Naive B cell (primary cell): ENCODE data around the gene NPAS3. TPM values are rescaled to one million over a fixed set of nuclear protein-coding genes. Genes with fewer than 3 reads are reported as not detected.

ENCODE experiments used
- ATAC-seq, 2 donors: fragments of 150-1000 bp; cut with Tn5 transposase; 2 replicates each; pipeline ENCODE4 v1.10.0; 2021; ENCODE audit warnings: low read depth in 2 of 2, mild to moderate bottlenecking in 2 of 2, moderate library complexity in 2 of 2
- DNase-seq: peaks from one replicate; pipeline ENCODE4 v3.0.0; 2022
- H3K27ac Mint-ChIP-seq, 6 donors: one replicate each; pipeline ENCODE4 v1.8.0; 2020 to 2022; ENCODE audit warnings: mild to moderate bottlenecking in 6 of 6, mixed read lengths in 6 of 6, moderate library complexity in 5 of 6, inconsistent platforms in 2 of 6
- H3K27me3 Mint-ChIP-seq, 3 donors: one replicate each; pipeline ENCODE4 v1.8.0; 2021 to 2022; ENCODE audit warnings: mixed read lengths in 3 of 3, mild to moderate bottlenecking in 1 of 3
- H3K36me3 Mint-ChIP-seq, 2 donors: one replicate each; pipeline ENCODE4 v1.8.0; 2020 to 2022; ENCODE audit warnings: mixed read lengths in 2 of 2, inconsistent platforms in 1 of 2, mild to moderate bottlenecking in 1 of 2
- H3K4me1 Mint-ChIP-seq, 3 donors: one replicate each; pipeline ENCODE4 v1.8.0; 2020 to 2022; ENCODE audit warnings: mixed read lengths in 3 of 3, inconsistent platforms in 1 of 3, mild to moderate bottlenecking in 1 of 3, moderate library complexity in 1 of 3
- H3K4me3 Mint-ChIP-seq, 8 donors: one replicate each; pipeline ENCODE4 v1.8.0; 2020 to 2022; ENCODE audit warnings: mild to moderate bottlenecking in 8 of 8, mixed read lengths in 8 of 8, moderate library complexity in 8 of 8, inconsistent platforms in 2 of 8
- H3K9me3 Mint-ChIP-seq, 7 donors: one replicate each; pipeline ENCODE4 v1.8.0; 2020 to 2022; ENCODE audit warnings: mixed read lengths in 7 of 7, mild to moderate bottlenecking in 5 of 7, inconsistent platforms in 2 of 7, moderate library complexity in 1 of 7
- polyA plus RNA-seq, 6 donors: library from polyadenylated mRNA; unstranded; fragments of 300-500 nt; fragmentation: Illumina TruSeq; gene quantifications; one replicate each; pipeline ENCODE4 v1.2.3, GENCODE V29; 2021; ENCODE audit warnings: low read depth in 6 of 6

Gene NPAS3
- polyA plus RNA-seq, 6 donors from 2014 or later = not detected

- H3K36me3 Mint-ChIP-seq = no peaks in the 10 kb centered on the region
- ATAC-seq = no peak
- H3K9me3 Mint-ChIP-seq = no peaks in the 10 kb centered on the region
- H3K27ac Mint-ChIP-seq = no peak overlapping the region
- H3K27me3 Mint-ChIP-seq = no peaks in the 10 kb centered on the region
- DNase-seq = no peak
- H3K4me1 Mint-ChIP-seq = peaks cover 0 to 10% (median 0%) of the 10 kb centered on the region in 3 donors
- H3K4me3 Mint-ChIP-seq = no peak overlapping the region
Measured at GRCh38 chr14:33488582-33488981, 549.9 kb downstream of the NPAS3 start.

GRCh38 chr14:33490555-33490954 lies 551.9 kb downstream of the NPAS3 start:
- no peaks in the 10 kb centered on the region for H3K36me3 Mint-ChIP-seq
- peaks cover 0 to 2% (median 0%) of the 10 kb centered on the region in 3 donors for H3K27me3 Mint-ChIP-seq
- H3K27ac Mint-ChIP-seq = no peak overlapping the region
- no peak for ATAC-seq
- no peaks in the 10 kb centered on the region for H3K4me1 Mint-ChIP-seq
- no peak overlapping the region for H3K4me3 Mint-ChIP-seq
- no peak for DNase-seq
- H3K9me3 Mint-ChIP-seq = peaks cover 0 to 14% (median 4%) of the 10 kb centered on the region in 7 donors

- Mint-ChIP-seq H3K4me3 (no peak overlapping the region), H3K9me3 (peaks cover 0 to 17% (median 6%) of the 10 kb centered on the region in 7 donors)
- no peak for ATAC-seq
Measured at GRCh38 chr14:33491112-33491511, 552.4 kb downstream of the NPAS3 start.

GRCh38 chr14:33492491-33492890 lies 553.8 kb downstream of the NPAS3 start:
- ATAC-seq (no peak), DNase-seq (no peak)
- H3K27ac Mint-ChIP-seq = no peak overlapping the region
- no peaks in the 10 kb centered on the region for H3K36me3 Mint-ChIP-seq
- peaks cover 0 to 3% (median 0%) of the 10 kb centered on the region in 3 donors for H3K27me3 Mint-ChIP-seq
- H3K9me3 Mint-ChIP-seq = peaks cover 0 to 24% (median 7%) of the 10 kb centered on the region in 7 donors
- no peak overlapping the region for H3K4me3 Mint-ChIP-seq
- no peaks in the 10 kb centered on the region for H3K4me1 Mint-ChIP-seq

More at GRCh38 chr14:33491112-33491511, 552.4 kb downstream of the NPAS3 start:
- DNase-seq = no peak
- peaks cover 0 to 3% (median 0%) of the 10 kb centered on the region in 3 donors for H3K27me3 Mint-ChIP-seq
- no peak overlapping the region for H3K27ac Mint-ChIP-seq
- no peaks in the 10 kb centered on the region for H3K4me1 Mint-ChIP-seq
- H3K36me3 Mint-ChIP-seq = no peaks in the 10 kb centered on the region

- Mint-ChIP-seq H3K9me3 (peaks cover 0 to 31% (median 9%) of the 10 kb centered on the region in 7 donors), H3K27me3 (peaks cover 0 to 3% (median 0%) of the 10 kb centered on the region in 3 donors), H3K36me3 (no peaks in the 10 kb centered on the region), H3K4me3 (no peak overlapping the region), H3K4me1 (no peaks in the 10 kb centered on the region), H3K27ac (no peak overlapping the region)
- no peak for DNase-seq
- no peak for ATAC-seq
Measured at GRCh38 chr14:33493266-33493665, 554.6 kb downstream of the NPAS3 start.

- peaks cover 0 to 3% (median 0%) of the 10 kb centered on the region in 3 donors for H3K27me3 Mint-ChIP-seq
- no peak overlapping the region for H3K4me3 Mint-ChIP-seq
- no peaks in the 10 kb centered on the region for H3K4me1 Mint-ChIP-seq
- no peak overlapping the region for H3K27ac Mint-ChIP-seq
- ATAC-seq = no peak
- no peaks in the 10 kb centered on the region for H3K36me3 Mint-ChIP-seq
- H3K9me3 Mint-ChIP-seq = peaks cover 0 to 31% (median 9%) of the 10 kb centered on the region in 7 donors
- DNase-seq = no peak
Measured at GRCh38 chr14:33493990-33494389, 555.3 kb downstream of the NPAS3 start.

GRCh38 chr14:33499687-33500086 lies 561.0 kb downstream of the NPAS3 start:
- Mint-ChIP-seq H3K36me3 (no peaks in the 10 kb centered on the region), H3K9me3 (peaks cover 6 to 25% (median 10%) of the 10 kb centered on the region in 7 donors), H3K4me1 (no peaks in the 10 kb centered on the region), H3K4me3 (no peak overlapping the region), H3K27ac (peak overlapping the region in 1 of 6 donors; percentile 9), H3K27me3 (peaks cover 0 to 3% (median 0%) of the 10 kb centered on the region in 3 donors)
- ATAC-seq (no peak), DNase-seq (no peak)

- Mint-ChIP-seq H3K4me3 (no peak overlapping the region), H3K27me3 (peaks cover 0 to 8% (median 0%) of the 10 kb centered on the region in 3 donors), H3K36me3 (no peaks in the 10 kb centered on the region), H3K9me3 (peaks cover 0 to 16% (median 4%) of the 10 kb centered on the region in 7 donors), H3K27ac (no peak overlapping the region), H3K4me1 (no peaks in the 10 kb centered on the region)
- ATAC-seq (no peak), DNase-seq (no peak)
Measured at GRCh38 chr14:33504246-33505099, 565.8 kb downstream of the NPAS3 start.

- ATAC-seq (no peak), DNase-seq (no peak)
- H3K9me3 Mint-ChIP-seq = peaks cover 0 to 16% (median 4%) of the 10 kb centered on the region in 7 donors
- H3K4me3 Mint-ChIP-seq = no peak overlapping the region
- no peaks in the 10 kb centered on the region for H3K4me1 Mint-ChIP-seq
- H3K36me3 Mint-ChIP-seq = no peaks in the 10 kb centered on the region
- peaks cover 0 to 8% (median 0%) of the 10 kb centered on the region in 3 donors for H3K27me3 Mint-ChIP-seq
- H3K27ac Mint-ChIP-seq = no peak overlapping the region
Measured at GRCh38 chr14:33505266-33505962, 566.7 kb downstream of the NPAS3 start.

- no peak overlapping the region for H3K4me3 Mint-ChIP-seq
- no peak for DNase-seq
- H3K4me1 Mint-ChIP-seq = no peaks in the 10 kb centered on the region
- H3K27me3 Mint-ChIP-seq = peaks cover 0 to 8% (median 0%) of the 10 kb centered on the region in 3 donors
- H3K36me3 Mint-ChIP-seq = no peaks in the 10 kb centered on the region
- ATAC-seq = no peak
- H3K27ac Mint-ChIP-seq = no peak overlapping the region
- peaks cover 0 to 16% (median 4%) of the 10 kb centered on the region in 7 donors for H3K9me3 Mint-ChIP-seq
Measured at GRCh38 chr14:33505963-33506329, 567.3 kb downstream of the NPAS3 start.

- Mint-ChIP-seq H3K9me3 (peaks cover 0 to 9% (median 3%) of the 10 kb centered on the region in 7 donors), H3K27me3 (peaks cover 0 to 8% (median 0%) of the 10 kb centered on the region in 3 donors), H3K4me3 (no peak overlapping the region), H3K36me3 (no peaks in the 10 kb centered on the region), H3K4me1 (no peaks in the 10 kb centered on the region), H3K27ac (no peak overlapping the region)
- ATAC-seq (no peak), DNase-seq (no peak)
Measured at GRCh38 chr14:33508126-33509062, 569.7 kb downstream of the NPAS3 start.

GRCh38 chr14:33509454-33509853 lies 570.8 kb downstream of the NPAS3 start:
- peaks cover 0 to 8% (median 0%) of the 10 kb centered on the region in 3 donors for H3K27me3 Mint-ChIP-seq
- no peaks in the 10 kb centered on the region for H3K4me1 Mint-ChIP-seq
- peaks cover 0 to 9% (median 3%) of the 10 kb centered on the region in 7 donors for H3K9me3 Mint-ChIP-seq
- H3K27ac Mint-ChIP-seq = no peak overlapping the region
- no peak for ATAC-seq
- no peak for DNase-seq
- no peaks in the 10 kb centered on the region for H3K36me3 Mint-ChIP-seq
- H3K4me3 Mint-ChIP-seq = no peak overlapping the region

- Mint-ChIP-seq H3K4me3 (no peak overlapping the region), H3K36me3 (no peaks in the 10 kb centered on the region), H3K27ac (no peak overlapping the region), H3K27me3 (peaks cover 0 to 8% (median 0%) of the 10 kb centered on the region in 3 donors), H3K4me1 (no peaks in the 10 kb centered on the region), H3K9me3 (peaks cover 0 to 9% (median 2%) of the 10 kb centered on the region in 7 donors)
- ATAC-seq (no peak), DNase-seq (no peak)
Measured at GRCh38 chr14:33510063-33510481, 571.4 kb downstream of the NPAS3 start.
